Epithelial cell of esophagus (primary cell): ENCODE data around the gene EIF4ENIF1.
A peak's percentile ranks its signal among the peaks of the same experiment; 100 is the strongest.

Experiments
- DNase-seq: peaks from one replicate; pipeline ENCODE4 v3.0.0; 2010; ENCODE audit warnings: low read depth
- H3K4me3 ChIP-seq: 2 replicates; pipeline ENCODE4 v1.5.1; 2011; ENCODE audit warnings: mild to moderate bottlenecking, low read length, control low read depth
- TF ChIP-seq, protein P1 (sequence below): IDR thresholded peaks from 2 replicates; pipeline ENCODE4 v1.5.1; 2011; ENCODE audit warnings: low read depth, mild to moderate bottlenecking, low read length, control low read depth, inconsistent platforms; ENCODE audit not compliant: insufficient read depth; ENCODE audit errors: missing control alignments

The EIF4ENIF1 gene

DNA sequence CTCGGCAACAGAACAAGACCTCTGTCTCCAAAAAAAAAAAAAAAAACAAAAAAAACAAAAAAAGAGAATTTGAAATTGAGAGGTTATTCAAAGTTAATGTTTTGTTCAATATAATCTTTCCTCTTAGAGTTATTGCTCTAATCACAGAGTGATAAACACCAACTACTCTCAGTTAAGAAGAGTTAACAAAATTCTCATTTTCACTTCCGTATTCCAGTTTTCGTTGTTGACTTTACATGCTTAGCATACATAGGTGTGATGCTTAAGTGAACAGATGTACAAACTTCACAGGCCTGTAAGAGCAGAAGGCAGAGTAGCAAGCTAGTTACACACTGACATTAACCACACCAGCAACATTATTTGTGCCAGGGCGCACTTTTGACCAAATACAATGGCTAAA is 12.3 kb downstream of the EIF4ENIF1 start:
- no peak overlapping the region for H3K4me3 ChIP-seq
- DNase-seq = no peak
- TF ChIP-seq, protein P1, sequence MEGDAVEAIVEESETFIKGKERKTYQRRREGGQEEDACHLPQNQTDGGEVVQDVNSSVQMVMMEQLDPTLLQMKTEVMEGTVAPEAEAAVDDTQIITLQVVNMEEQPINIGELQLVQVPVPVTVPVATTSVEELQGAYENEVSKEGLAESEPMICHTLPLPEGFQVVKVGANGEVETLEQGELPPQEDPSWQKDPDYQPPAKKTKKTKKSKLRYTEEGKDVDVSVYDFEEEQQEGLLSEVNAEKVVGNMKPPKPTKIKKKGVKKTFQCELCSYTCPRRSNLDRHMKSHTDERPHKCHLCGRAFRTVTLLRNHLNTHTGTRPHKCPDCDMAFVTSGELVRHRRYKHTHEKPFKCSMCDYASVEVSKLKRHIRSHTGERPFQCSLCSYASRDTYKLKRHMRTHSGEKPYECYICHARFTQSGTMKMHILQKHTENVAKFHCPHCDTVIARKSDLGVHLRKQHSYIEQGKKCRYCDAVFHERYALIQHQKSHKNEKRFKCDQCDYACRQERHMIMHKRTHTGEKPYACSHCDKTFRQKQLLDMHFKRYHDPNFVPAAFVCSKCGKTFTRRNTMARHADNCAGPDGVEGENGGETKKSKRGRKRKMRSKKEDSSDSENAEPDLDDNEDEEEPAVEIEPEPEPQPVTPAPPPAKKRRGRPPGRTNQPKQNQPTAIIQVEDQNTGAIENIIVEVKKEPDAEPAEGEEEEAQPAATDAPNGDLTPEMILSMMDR = no peak

GRCh38 chr22:31475800-31476199 is 13.8 kb downstream of the EIF4ENIF1 start:
- no peak for DNase-seq
- TF ChIP-seq, protein P1 = no peak

DNA sequence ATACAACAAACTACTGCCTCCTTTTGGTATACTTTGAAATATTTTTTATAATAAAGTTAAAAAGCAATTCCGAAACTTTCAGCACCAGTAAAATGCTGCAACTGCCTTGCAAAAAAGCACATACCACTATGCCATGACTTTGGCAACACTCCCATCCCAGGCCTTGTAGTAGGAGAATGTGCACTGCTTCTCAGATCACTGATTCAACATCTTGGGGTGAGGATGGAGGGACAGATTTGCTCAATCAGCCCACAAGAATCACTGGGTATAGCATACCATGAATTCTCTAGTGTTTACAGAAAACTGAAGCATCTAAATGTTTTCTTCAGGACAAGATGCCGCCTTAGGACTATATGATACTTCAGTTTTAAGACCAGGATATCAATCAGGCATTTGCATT is 14.9 kb downstream of the EIF4ENIF1 start:
- no peak overlapping the region for H3K4me3 ChIP-seq
- DNase-seq = no peak
- TF ChIP-seq, protein P1 = no peak

More at GRCh38 chr22:31475800-31476199, 13.8 kb downstream of the EIF4ENIF1 start:
- no peak overlapping the region for H3K4me3 ChIP-seq

DNA sequence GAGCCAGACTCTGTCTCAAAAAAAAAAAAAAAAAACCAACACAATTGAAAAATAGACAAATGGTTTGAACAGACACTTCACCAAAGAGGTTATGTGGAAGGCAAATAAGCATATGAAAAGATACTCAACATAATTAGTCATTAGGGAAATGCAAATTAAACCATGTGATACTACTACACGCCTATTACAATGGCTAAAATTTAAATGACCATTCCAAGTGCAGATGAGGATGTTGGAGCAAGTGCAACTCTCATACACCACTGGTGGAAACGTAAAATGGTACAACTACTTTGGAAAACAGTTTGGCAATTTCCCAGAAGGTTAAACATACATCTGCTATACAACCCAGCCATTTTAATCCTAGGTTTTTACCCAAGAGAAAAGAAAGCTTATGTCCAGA is 24.3 kb downstream of the EIF4ENIF1 start:
- no peak for DNase-seq
- no peak overlapping the region for H3K4me3 ChIP-seq
- TF ChIP-seq, protein P1 = no peak

DNA sequence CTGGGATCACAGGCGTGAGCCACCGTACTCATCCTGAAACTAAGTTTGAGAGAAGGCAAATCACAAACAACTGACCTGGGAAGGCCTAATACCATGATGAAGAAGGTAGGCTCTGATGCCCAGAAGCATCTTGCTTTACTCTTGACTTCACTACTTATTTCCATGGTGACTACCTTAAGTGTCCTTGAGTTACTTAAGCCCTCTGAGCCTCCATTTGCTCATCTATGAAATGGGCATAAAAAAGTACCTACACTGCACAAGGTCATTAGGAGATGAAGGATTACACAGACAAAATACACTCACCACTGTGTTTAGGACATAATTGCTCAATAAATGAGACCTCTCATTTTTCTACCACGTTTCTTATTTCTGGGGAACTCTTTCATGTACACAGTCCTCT is 27.9 kb downstream of the EIF4ENIF1 start:
- DNase-seq = no peak
- TF ChIP-seq, protein P1 = no peak
- no peak overlapping the region for H3K4me3 ChIP-seq

GRCh38 chr22:31451709-31452571 is 37.7 kb downstream of the EIF4ENIF1 start:
- peak; percentile 60 for DNase-seq
- H3K4me3 ChIP-seq = no peak overlapping the region
- TF ChIP-seq, protein P1 = peak; percentile 70

DNA sequence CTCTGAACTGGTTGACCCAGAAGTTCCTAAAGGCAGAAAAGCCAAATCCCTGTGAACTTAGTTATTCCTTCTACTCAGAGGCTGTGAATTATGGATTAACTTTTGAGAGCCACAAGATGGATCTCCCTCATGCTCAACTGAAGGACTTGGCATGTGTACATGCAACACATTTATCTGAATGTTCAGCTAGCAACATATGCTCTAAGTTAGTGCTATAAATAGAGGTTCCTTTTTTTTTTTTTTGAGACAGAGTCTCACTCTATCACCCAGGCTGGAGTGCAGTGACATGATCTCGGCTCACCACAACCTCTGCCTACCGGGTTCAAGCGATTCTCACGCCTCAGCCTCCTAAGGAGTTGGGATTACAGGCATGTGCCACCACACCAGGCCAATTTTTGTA is 40.1 kb downstream of the EIF4ENIF1 start:
- DNase-seq = no peak
- H3K4me3 ChIP-seq = no peak overlapping the region
- TF ChIP-seq, protein P1 = no peak
